Keratinocyte (primary cell): ENCODE data around the gene ACBD6. TPM values are rescaled to one million over a fixed set of nuclear protein-coding genes. Genes with fewer than 3 reads are reported as not detected.

Experiments used
- DNase-seq: peaks from one replicate; pipeline ENCODE4 v3.0.0-alpha.2; 2011; ENCODE audit warnings: low read depth, missing footprints, low spot score
- FAIRE-seq: peaks from 2 replicates; lab custom pipeline; 2011; peaks lifted over from hg19 to GRCh38; lab: Jason Lieb, UNC
- H2AFZ ChIP-seq: 2 replicates; pipeline ENCODE4 v1.6.0; 2012; ENCODE audit warnings: low read length, control low read depth, inconsistent platforms; ENCODE audit not compliant: control insufficient read depth
- H3K27ac ChIP-seq: 2 replicates; pipeline ENCODE4 v1.5.1; 2011; ENCODE audit warnings: low read length; ENCODE audit not compliant: control insufficient read depth, insufficient read depth
- H3K27me3 ChIP-seq: 3 replicates; pipeline ENCODE4 v1.6.0; 2011; ENCODE audit warnings: low read length; ENCODE audit not compliant: control insufficient read depth, insufficient read depth; ENCODE audit errors: extremely low read depth
- H3K36me3 ChIP-seq, 2 experiments: 2 replicates in 1 of 2; 3 replicates in 1 of 2; pipeline ENCODE4 v1.5.1; 2011; ENCODE audit warnings: low read length in 2 of 2, mild to moderate bottlenecking in 1 of 2; ENCODE audit not compliant: control insufficient read depth in 2 of 2, insufficient read depth in 2 of 2; ENCODE audit errors: extremely low read depth in 1 of 2
- H3K4me1 ChIP-seq: 3 replicates; pipeline ENCODE4 v1.5.1; 2011; ENCODE audit warnings: low read length; ENCODE audit not compliant: control insufficient read depth, insufficient read depth; ENCODE audit errors: extremely low read depth
- H3K4me2 ChIP-seq: 3 replicates; pipeline ENCODE4 v1.6.0; 2011; ENCODE audit warnings: low read depth, low read length; ENCODE audit not compliant: control insufficient read depth, insufficient read depth; ENCODE audit errors: extremely low read depth
- H3K4me3 ChIP-seq, 3 experiments: fragments of 200-600 bp in 1 of 3; sonication (generic) in 1 of 3; 2 replicates in 2 of 3; 3 replicates in 1 of 3; pipeline ENCODE4 v1.5.1; 2011 to 2016; ENCODE audit warnings: low read length in 3 of 3, mild to moderate bottlenecking in 3 of 3, control low read depth in 2 of 3, inconsistent platforms in 1 of 3, low read depth in 1 of 3, mixed read lengths in 1 of 3, mixed run types in 1 of 3, moderate library complexity in 1 of 3; ENCODE audit not compliant: control insufficient read depth in 2 of 3, insufficient read depth in 2 of 3; ENCODE audit errors: extremely low read depth in 1 of 3
- H3K79me2 ChIP-seq: 2 replicates; pipeline ENCODE4 v1.6.0; 2012; ENCODE audit warnings: low read length; ENCODE audit not compliant: control insufficient read depth, insufficient read depth
- H3K9ac ChIP-seq: 3 replicates; pipeline ENCODE4 v1.6.0; 2011; ENCODE audit warnings: low read length; ENCODE audit not compliant: control insufficient read depth, insufficient read depth; ENCODE audit errors: extremely low read depth
- H3K9me1 ChIP-seq: 3 replicates; pipeline ENCODE4 v1.6.0; 2011; ENCODE audit warnings: low read length; ENCODE audit not compliant: control insufficient read depth, insufficient read depth; ENCODE audit errors: extremely low read depth
- H3K9me3 ChIP-seq: 2 replicates; pipeline ENCODE4 v1.5.1; 2012; ENCODE audit warnings: low read depth, low read length; ENCODE audit not compliant: control insufficient read depth
- H4K20me1 ChIP-seq: 3 replicates; pipeline ENCODE4 v1.6.0; 2011; ENCODE audit warnings: low read length; ENCODE audit not compliant: control insufficient read depth, insufficient read depth; ENCODE audit errors: extremely low read depth
- EZH2 ChIP-seq: IDR thresholded peaks from one replicate; pipeline ENCODE4 v1.6.1; 2012; ENCODE audit warnings: inconsistent platforms, mild to moderate bottlenecking, low read length, moderate library complexity
- dilution Hi-C: fragments of 300-500 bp; cut with MboI; formaldehyde crosslinking; loops from one replicate; pipeline ENCODE4 v1.7.0; 2020; ENCODE audit warnings: low sequenced_read_pairs; ENCODE audit not compliant: extremely low pct_ligation_motif_present
- polyA plus RNA-seq, 5 experiments: library from polyadenylated mRNA; depleted of rRNA in 3 of 5; stranded (reverse) in 3 of 5; stranded (forward) in 1 of 5; unstranded in 1 of 5; fragments of >200 nt; gene quantifications; 1 replicate in 1 of 5; 2 replicates in 3 of 5; 3 replicates in 1 of 5; pipeline versions ENCODE4 v1.2.1 to v1.2.3, GENCODE V29; 2011 to 2012; ENCODE audit warnings: missing spikeins in 2 of 5, low read depth in 1 of 5, low replicate concordance in 1 of 5
- TF ChIP-seq, protein P1 (sequence below), 3 experiments: IDR thresholded peaks in 1 of 3; conservative IDR thresholded peaks in 1 of 3; optimal IDR thresholded peaks in 1 of 3; 2 replicates in 2 of 3; 3 replicates in 1 of 3; pipeline versions ENCODE3 to v1.5.1; 2011; ENCODE audit warnings: low read length in 3 of 3, mild to moderate bottlenecking in 3 of 3, moderate library complexity in 2 of 3, control low read depth in 1 of 3, inconsistent platforms in 1 of 3; ENCODE audit not compliant: insufficient read depth in 2 of 3; ENCODE audit errors: extremely low read depth in 1 of 3

ACBD6 gene
- polyA plus RNA-seq, 1 donor (not counting 4 experiments of a cell fraction or from before 2014, with no cell fraction given), result 47.5 TPM

GRCh38 chr1:180486092-180486491 lies 16.3 kb downstream of the ACBD6 start:
- Histone ChIP-seq H3K9me3 (no peaks in the 10 kb centered on the region), H3K79me2 (peaks cover 6% of the 10 kb centered on the region), H4K20me1 (no peaks in the 10 kb centered on the region), H3K27me3 (no peaks in the 10 kb centered on the region), H3K4me3 (no peak overlapping the region), H2AFZ (no peak overlapping the region), H3K9me1 (no peaks in the 10 kb centered on the region), H3K36me3 (peaks cover 4 to 9% of the 10 kb centered on the region in 2 experiments), H3K4me2 (no peak overlapping the region), H3K27ac (no peak overlapping the region), H3K4me1 (peaks cover 2% of the 10 kb centered on the region), H3K9ac (no peak overlapping the region)
- TF ChIP-seq, protein P1, sequence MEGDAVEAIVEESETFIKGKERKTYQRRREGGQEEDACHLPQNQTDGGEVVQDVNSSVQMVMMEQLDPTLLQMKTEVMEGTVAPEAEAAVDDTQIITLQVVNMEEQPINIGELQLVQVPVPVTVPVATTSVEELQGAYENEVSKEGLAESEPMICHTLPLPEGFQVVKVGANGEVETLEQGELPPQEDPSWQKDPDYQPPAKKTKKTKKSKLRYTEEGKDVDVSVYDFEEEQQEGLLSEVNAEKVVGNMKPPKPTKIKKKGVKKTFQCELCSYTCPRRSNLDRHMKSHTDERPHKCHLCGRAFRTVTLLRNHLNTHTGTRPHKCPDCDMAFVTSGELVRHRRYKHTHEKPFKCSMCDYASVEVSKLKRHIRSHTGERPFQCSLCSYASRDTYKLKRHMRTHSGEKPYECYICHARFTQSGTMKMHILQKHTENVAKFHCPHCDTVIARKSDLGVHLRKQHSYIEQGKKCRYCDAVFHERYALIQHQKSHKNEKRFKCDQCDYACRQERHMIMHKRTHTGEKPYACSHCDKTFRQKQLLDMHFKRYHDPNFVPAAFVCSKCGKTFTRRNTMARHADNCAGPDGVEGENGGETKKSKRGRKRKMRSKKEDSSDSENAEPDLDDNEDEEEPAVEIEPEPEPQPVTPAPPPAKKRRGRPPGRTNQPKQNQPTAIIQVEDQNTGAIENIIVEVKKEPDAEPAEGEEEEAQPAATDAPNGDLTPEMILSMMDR (optimal IDR thresholded peaks at IDR 0.05 in 1 of 3, IDR thresholded peaks at IDR 0.05 in 1 of 3, conservative IDR thresholded peaks at IDR 0.05 in 1 of 3; ENCODE audit: extremely low read depth in 1 of 3, insufficient read depth in 2 of 3, low read length in 3 of 3), result no peak
- TF ChIP-seq EZH2, result no peak
- dilution Hi-C loops, result no loop called here
- no peak for DNase-seq
- FAIRE-seq, result no peak

DNA sequence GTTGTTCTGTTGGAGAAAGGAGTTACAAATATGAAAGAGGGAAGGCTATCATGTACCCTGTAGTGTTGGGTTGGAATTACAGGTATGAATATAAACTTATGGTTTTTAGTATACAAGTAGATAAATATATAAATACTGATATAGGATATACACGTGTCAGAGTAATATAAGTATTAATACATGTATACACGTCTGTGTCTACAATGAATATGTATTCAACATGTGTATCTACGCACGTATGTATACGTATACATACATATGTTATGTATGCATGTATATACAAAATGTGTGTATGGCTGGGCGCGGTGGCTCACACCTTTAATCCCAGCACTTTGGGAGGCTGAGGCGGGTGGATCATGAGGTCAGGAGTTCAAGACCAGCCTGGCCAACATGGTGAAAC lies 17.9 kb downstream of the ACBD6 start:
- Histone ChIP-seq H3K36me3 (peaks cover 6 to 14% of the 10 kb centered on the region in 2 experiments), H3K27me3 (no peaks in the 10 kb centered on the region), H3K9me3 (no peaks in the 10 kb centered on the region), H4K20me1 (no peaks in the 10 kb centered on the region), H3K9ac (no peak overlapping the region), H3K9me1 (no peaks in the 10 kb centered on the region), H3K79me2 (peaks cover 8% of the 10 kb centered on the region), H3K4me1 (peaks cover 2% of the 10 kb centered on the region), H3K27ac (no peak overlapping the region), H2AFZ (no peak overlapping the region), H3K4me3 (no peak overlapping the region), H3K4me2 (no peak overlapping the region)
- FAIRE-seq (no peak), DNase-seq (no peak)
- dilution Hi-C loops, result no loop called here
- no peak for TF ChIP-seq EZH2
- TF ChIP-seq, protein P1 (optimal IDR thresholded peaks at IDR 0.05 in 1 of 3, IDR thresholded peaks at IDR 0.05 in 1 of 3, conservative IDR thresholded peaks at IDR 0.05 in 1 of 3; ENCODE audit: extremely low read depth in 1 of 3, insufficient read depth in 2 of 3, low read length in 3 of 3), result no peak
